ENCODE results near the gene MRPL2.

Gene MRPL2

GRCh38 chr6:43074847-43075669 is 15.8 kb upstream of the MRPL2 start:
- no peak for TF ChIP-seq GATA3 (IDR thresholded peaks at IDR 0.05; ENCODE audit: low read depth, low read length)
- no peak for TF ChIP-seq GATA2 (IDR thresholded peaks at IDR 0.05; ENCODE audit: low read depth, low read length)

- no peak for TF ChIP-seq GATA3 (IDR thresholded peaks at IDR 0.05; ENCODE audit: low read depth, low read length)
- TF ChIP-seq GATA2 (IDR thresholded peaks at IDR 0.05; ENCODE audit: low read depth, low read length), result no peak
Observed at GRCh38 chr6:43070028-43070632, 10.9 kb upstream of the MRPL2 start.

- TF ChIP-seq GATA3 (IDR thresholded peaks at IDR 0.05; ENCODE audit: low read depth, low read length) (no peak), GATA2 (IDR thresholded peaks at IDR 0.05; ENCODE audit: low read depth, low read length) (no peak)
Observed at GRCh38 chr6:43062818-43063217, 3.6 kb upstream of the MRPL2 start.

GRCh38 chr6:43061861-43062260 is 2.6 kb upstream of the MRPL2 start:
- no peak for TF ChIP-seq GATA2 (IDR thresholded peaks at IDR 0.05; ENCODE audit: low read depth, low read length)
- TF ChIP-seq GATA3 (IDR thresholded peaks at IDR 0.05; ENCODE audit: low read depth, low read length), result no peak

- no peak for TF ChIP-seq GATA3 (IDR thresholded peaks at IDR 0.05; ENCODE audit: low read depth, low read length)
- TF ChIP-seq GATA2 (IDR thresholded peaks at IDR 0.05; ENCODE audit: low read depth, low read length), result no peak
Observed at GRCh38 chr6:43060755-43061633, 1.8 kb upstream of the MRPL2 start.

GRCh38 chr6:43060034-43060754 is 960 bp upstream of the MRPL2 start:
- no peak for TF ChIP-seq GATA3 (IDR thresholded peaks at IDR 0.05; ENCODE audit: low read depth, low read length)
- TF ChIP-seq GATA2 (IDR thresholded peaks at IDR 0.05; ENCODE audit: low read depth, low read length), result no peak

- no peak for TF ChIP-seq GATA3 (IDR thresholded peaks at IDR 0.05; ENCODE audit: low read depth, low read length)
- TF ChIP-seq GATA2 (IDR thresholded peaks at IDR 0.05; ENCODE audit: low read depth, low read length), result no peak
Observed at GRCh38 chr6:43058531-43058930, 703 bp downstream of the MRPL2 start.

GRCh38 chr6:43055966-43056365 is 3.3 kb downstream of the MRPL2 start:
- TF ChIP-seq GATA2 (IDR thresholded peaks at IDR 0.05; ENCODE audit: low read depth, low read length) (no peak), GATA3 (IDR thresholded peaks at IDR 0.05; ENCODE audit: low read depth, low read length) (no peak)

- TF ChIP-seq GATA3 (IDR thresholded peaks at IDR 0.05; ENCODE audit: low read depth, low read length), result no peak
- TF ChIP-seq GATA2 (IDR thresholded peaks at IDR 0.05; ENCODE audit: low read depth, low read length), result no peak
Observed at GRCh38 chr6:43054206-43054943, 4.9 kb downstream of the MRPL2 start.

GRCh38 chr6:43053545-43054205 is 5.6 kb downstream of the MRPL2 start, which contains the start of gene CUL7:
Gene CUL7, minus strand, starts transcription at chr6:43053851. Its CDS starts 1,063 bp downstream, at chr6:43052788.
- TF ChIP-seq GATA3 (IDR thresholded peaks at IDR 0.05; ENCODE audit: low read depth, low read length) (no peak), GATA2 (IDR thresholded peaks at IDR 0.05; ENCODE audit: low read depth, low read length) (no peak)

GRCh38 chr6:43052842-43053544 is 6.2 kb downstream of the MRPL2 start:
- TF ChIP-seq GATA2 (IDR thresholded peaks at IDR 0.05; ENCODE audit: low read depth, low read length), result no peak
- no peak for TF ChIP-seq GATA3 (IDR thresholded peaks at IDR 0.05; ENCODE audit: low read depth, low read length)
